DND-41 (cell line): Measurements from ENCODE around the gene LST1.

Experiments
- ATAC-seq: fragments of 200-7000 bp; cut with Tn5 transposase; 3 replicates; pipeline ENCODE4 v1.9.1; 2021; ENCODE audit warnings: low read depth; ENCODE audit not compliant: insufficient read depth
- DNase-seq: peaks from one replicate; pipeline ENCODE4 v3.0.0-alpha.2; 2020
- H2AFZ ChIP-seq: 2 replicates; pipeline ENCODE4 v1.6.0; 2012; ENCODE audit warnings: low read depth, low read length
- H3K27ac ChIP-seq: 2 replicates; pipeline ENCODE4 v1.5.1; 2012; ENCODE audit warnings: low read length, inconsistent platforms
- H3K27me3 ChIP-seq: fragments of 200-600 bp; sonication (generic); 2 replicates; pipeline ENCODE4 v1.6.0; 2012; ENCODE audit warnings: low read length, mild to moderate bottlenecking, inconsistent platforms; ENCODE audit not compliant: insufficient read depth, poor library complexity
- H3K36me3 ChIP-seq: 2 replicates; pipeline ENCODE4 v1.5.1; 2012; ENCODE audit warnings: low read length, inconsistent platforms; ENCODE audit not compliant: insufficient read depth
- H3K4me1 ChIP-seq: 2 replicates; pipeline ENCODE4 v1.5.1; 2012; ENCODE audit warnings: mild to moderate bottlenecking, low read length; ENCODE audit not compliant: insufficient read depth
- H3K4me2 ChIP-seq: 2 replicates; pipeline ENCODE4 v1.6.0; 2012; ENCODE audit warnings: mild to moderate bottlenecking, moderate library complexity, low read length, inconsistent platforms; ENCODE audit not compliant: insufficient read depth
- H3K4me3 ChIP-seq, 2 experiments: fragments of 200-600 bp in 1 of 2; shearing (Covaris generic) in 1 of 2; 2 replicates each; pipeline ENCODE4 v1.5.1; 2012 to 2016; ENCODE audit warnings: inconsistent platforms in 2 of 2, low read length in 2 of 2, mild to moderate bottlenecking in 2 of 2, low read depth in 1 of 2, moderate library complexity in 1 of 2
- H3K79me2 ChIP-seq: 2 replicates; pipeline ENCODE4 v1.6.0; 2012; ENCODE audit warnings: low read length, inconsistent platforms; ENCODE audit not compliant: insufficient read depth
- H3K9ac ChIP-seq: 2 replicates; pipeline ENCODE4 v1.6.0; 2012; ENCODE audit warnings: low read depth, mild to moderate bottlenecking, inconsistent platforms, low read length, moderate library complexity
- H3K9me3 ChIP-seq: 2 replicates; pipeline ENCODE4 v1.5.1; 2012; ENCODE audit warnings: low read length, moderate library complexity, mild to moderate bottlenecking, inconsistent platforms; ENCODE audit not compliant: insufficient read depth, severe bottlenecking
- H4K20me1 ChIP-seq: 2 replicates; pipeline ENCODE4 v1.6.0; 2012; ENCODE audit warnings: low read length; ENCODE audit not compliant: insufficient read depth
- EZH2 ChIP-seq: IDR thresholded peaks from 3 replicates; pipeline ENCODE4 v1.6.1; 2012; ENCODE audit warnings: borderline replicate concordance, low read depth, mild to moderate bottlenecking, moderate library complexity, low read length, inconsistent platforms; ENCODE audit not compliant: severe bottlenecking
- TF ChIP-seq, protein P1 (sequence below): IDR thresholded peaks from 2 replicates; pipeline ENCODE4 v1.5.1; 2012; ENCODE audit warnings: borderline replicate concordance, low read length, moderate library complexity, mild to moderate bottlenecking; ENCODE audit not compliant: poor library complexity, severe bottlenecking; ENCODE audit errors: extremely low read depth

The LST1 gene

DNA sequence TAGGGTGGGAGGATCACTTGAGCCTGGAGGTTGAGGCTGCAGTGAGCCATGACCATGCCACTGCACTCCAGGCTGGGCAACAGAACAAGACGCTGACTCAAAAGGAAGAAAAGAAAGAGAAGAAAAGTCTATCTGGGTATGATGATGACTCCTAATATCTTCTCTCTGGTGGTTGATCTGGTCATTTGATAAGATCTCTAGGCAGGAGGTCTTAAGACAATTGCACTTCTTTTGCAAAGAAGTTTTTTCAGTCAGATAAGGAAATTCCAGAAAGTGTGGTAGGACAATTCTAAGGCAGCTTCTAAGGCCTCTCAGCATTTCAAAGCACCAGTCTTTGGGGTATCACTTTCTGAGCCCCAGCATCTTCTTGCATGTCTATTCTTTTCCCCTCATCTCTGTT, 21.2 kb downstream of the LST1 start:
- ATAC-seq (no peak), DNase-seq (no peak)
- no peak overlapping the region for H3K9ac ChIP-seq

DNA sequence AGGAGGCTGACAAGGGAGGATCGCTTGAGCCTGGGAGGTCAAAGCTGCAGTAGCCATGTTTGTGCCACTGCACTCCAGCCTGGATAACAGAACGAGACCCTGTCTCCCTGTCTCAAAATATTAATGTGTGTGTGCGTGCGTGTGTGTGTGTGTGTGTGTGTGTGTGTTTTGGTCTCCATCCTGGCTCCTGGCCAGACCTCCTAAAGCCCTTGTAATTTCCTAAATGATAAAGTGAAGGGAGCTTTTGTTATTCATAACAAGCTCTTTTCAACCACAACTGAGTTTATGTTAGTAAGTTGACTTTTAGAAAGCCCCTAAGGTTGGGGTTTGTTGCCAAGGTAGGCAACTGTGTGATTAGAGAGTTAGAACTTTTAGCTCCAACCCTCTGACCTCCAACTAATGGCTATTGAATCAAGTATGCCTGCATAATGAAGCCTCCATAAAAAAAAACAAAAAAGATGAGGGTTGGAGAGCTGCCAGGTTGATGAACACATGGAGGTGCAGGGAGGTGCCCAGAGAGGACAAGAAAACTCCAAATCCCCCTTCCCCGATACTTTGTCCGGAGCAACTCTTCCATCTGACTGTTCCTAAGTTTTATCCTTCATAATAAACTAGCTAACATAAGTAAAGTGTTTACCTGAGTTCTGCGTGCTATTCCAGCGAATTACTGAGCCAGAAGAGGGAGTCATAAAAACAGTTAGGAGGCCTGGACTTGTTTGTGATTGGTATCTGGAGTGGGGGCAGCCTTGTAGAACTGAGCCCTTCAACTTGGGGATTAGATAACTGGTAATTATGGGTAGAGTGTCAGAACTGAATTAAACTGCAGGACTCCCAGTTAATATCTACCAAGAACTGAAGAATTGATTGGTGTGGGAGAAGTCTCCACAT, 23.7 kb downstream of the LST1 start:
- H3K4me1 ChIP-seq = peaks cover 7% of the 10 kb centered on the region
- no peak for TF ChIP-seq EZH2
- TF ChIP-seq, protein P1, sequence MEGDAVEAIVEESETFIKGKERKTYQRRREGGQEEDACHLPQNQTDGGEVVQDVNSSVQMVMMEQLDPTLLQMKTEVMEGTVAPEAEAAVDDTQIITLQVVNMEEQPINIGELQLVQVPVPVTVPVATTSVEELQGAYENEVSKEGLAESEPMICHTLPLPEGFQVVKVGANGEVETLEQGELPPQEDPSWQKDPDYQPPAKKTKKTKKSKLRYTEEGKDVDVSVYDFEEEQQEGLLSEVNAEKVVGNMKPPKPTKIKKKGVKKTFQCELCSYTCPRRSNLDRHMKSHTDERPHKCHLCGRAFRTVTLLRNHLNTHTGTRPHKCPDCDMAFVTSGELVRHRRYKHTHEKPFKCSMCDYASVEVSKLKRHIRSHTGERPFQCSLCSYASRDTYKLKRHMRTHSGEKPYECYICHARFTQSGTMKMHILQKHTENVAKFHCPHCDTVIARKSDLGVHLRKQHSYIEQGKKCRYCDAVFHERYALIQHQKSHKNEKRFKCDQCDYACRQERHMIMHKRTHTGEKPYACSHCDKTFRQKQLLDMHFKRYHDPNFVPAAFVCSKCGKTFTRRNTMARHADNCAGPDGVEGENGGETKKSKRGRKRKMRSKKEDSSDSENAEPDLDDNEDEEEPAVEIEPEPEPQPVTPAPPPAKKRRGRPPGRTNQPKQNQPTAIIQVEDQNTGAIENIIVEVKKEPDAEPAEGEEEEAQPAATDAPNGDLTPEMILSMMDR = no peak
- H3K9ac ChIP-seq = no peak overlapping the region
- H3K36me3 ChIP-seq = no peaks in the 10 kb centered on the region
- no peak overlapping the region for H2AFZ ChIP-seq
- H3K27ac ChIP-seq = no peak overlapping the region
- H4K20me1 ChIP-seq = no peaks in the 10 kb centered on the region
- DNase-seq (no peak), ATAC-seq (no peak)
- no peaks in the 10 kb centered on the region for H3K27me3 ChIP-seq
- no peak overlapping the region for H3K4me2 ChIP-seq
- H3K79me2 ChIP-seq = no peaks in the 10 kb centered on the region
- H3K4me3 ChIP-seq = no peak overlapping the region
- no peaks in the 10 kb centered on the region for H3K9me3 ChIP-seq

More for the DNA sequence above, 21.2 kb downstream of the LST1 start:
- Histone ChIP-seq H2AFZ (no peak overlapping the region), H3K27ac (no peak overlapping the region), H3K4me3 (no peak overlapping the region), H4K20me1 (no peaks in the 10 kb centered on the region), H3K79me2 (no peaks in the 10 kb centered on the region), H3K4me1 (no peaks in the 10 kb centered on the region), H3K36me3 (no peaks in the 10 kb centered on the region), H3K9me3 (no peaks in the 10 kb centered on the region), H3K27me3 (no peaks in the 10 kb centered on the region), H3K4me2 (no peak overlapping the region)
- TF ChIP-seq, protein P1 = no peak
- no peak for TF ChIP-seq EZH2

DNA sequence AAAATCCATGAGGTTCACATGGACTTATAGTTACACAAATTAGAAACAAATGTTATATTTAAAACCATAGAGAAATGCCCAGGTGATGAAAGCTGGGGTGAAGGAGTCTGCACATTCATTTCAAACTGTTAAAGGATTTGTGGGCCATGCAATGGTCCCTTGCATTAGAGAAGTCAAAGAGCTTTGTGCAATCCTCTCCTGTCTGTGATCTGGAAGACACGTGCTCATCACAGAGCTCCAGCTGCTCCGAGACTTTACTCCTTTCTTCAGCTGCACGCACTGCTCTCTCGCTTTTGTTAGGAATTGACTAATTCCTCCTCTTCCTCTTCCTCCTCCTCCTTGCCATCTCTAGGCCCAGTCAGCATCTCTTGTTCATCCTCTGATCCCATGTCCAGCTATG, 24.9 kb downstream of the LST1 start:
- Histone ChIP-seq H2AFZ (no peak overlapping the region), H3K4me1 (peaks cover 19% of the 10 kb centered on the region), H3K27ac (no peak overlapping the region), H3K36me3 (no peaks in the 10 kb centered on the region), H3K79me2 (peaks cover 7% of the 10 kb centered on the region), H3K9me3 (no peaks in the 10 kb centered on the region), H4K20me1 (no peaks in the 10 kb centered on the region), H3K9ac (no peak overlapping the region), H3K4me2 (no peak overlapping the region), H3K4me3 (no peak overlapping the region), H3K27me3 (no peaks in the 10 kb centered on the region)
- TF ChIP-seq EZH2 = no peak
- TF ChIP-seq, protein P1 = no peak
- DNase-seq = no peak
- no peak for ATAC-seq
